HEK293 (cell line): ENCODE measurements around the gene STEEP1.
A peak's percentile ranks its signal among the peaks of the same experiment; 100 is the strongest.

Source experiments
- CTCF ChIA-PET: fragments of 350-600 bp; formaldehyde crosslinking; extraction: SDS; loops from one replicate; lab custom pipeline; 2021; ENCODE audit warnings: antibody characterized with exemption; lab: Yijun Ruan, JAX
- POLR2A ChIA-PET: fragments of 300-600 bp; formaldehyde crosslinking; extraction: SDS; loops from one replicate; lab custom pipeline; 2020; ENCODE audit warnings: antibody characterized with exemption, inconsistent platforms; lab: Yijun Ruan, JAX
- H3K27ac ChIP-seq: fragments of 200-500 bp; sonication (Bioruptor generic); 2 replicates; pipeline ENCODE4 v1.5.1; 2014; ENCODE audit warnings: low read depth, low read length, control low read depth, inconsistent platforms; ENCODE audit errors: extremely low read depth
- H3K36me3 ChIP-seq, 2 experiments: fragments of 200-500 bp in 1 of 2; sonication (Bioruptor generic) in 1 of 2; 1 replicate in 1 of 2; 2 replicates in 1 of 2; pipeline ENCODE4 v1.5.1; 2014 to 2017; ENCODE audit warnings: inconsistent platforms in 2 of 2, low read length in 2 of 2; ENCODE audit not compliant: control insufficient read depth in 2 of 2, insufficient read depth in 1 of 2
- H3K4me1 ChIP-seq: fragments of 200-500 bp; sonication (Bioruptor generic); 2 replicates; pipeline ENCODE4 v1.5.1; 2014; ENCODE audit warnings: mild to moderate bottlenecking, low read length, inconsistent platforms; ENCODE audit not compliant: control insufficient read depth, insufficient read depth
- H3K4me3 ChIP-seq: 2 replicates; pipeline ENCODE4 v1.5.1; 2011; ENCODE audit warnings: low read depth, mild to moderate bottlenecking, control low read depth, low read length, moderate library complexity
- H3K9me3 ChIP-seq: fragments of 200-500 bp; sonication (Bioruptor generic); 2 replicates; pipeline ENCODE4 v1.5.1; 2014; ENCODE audit warnings: low read depth, low read length, inconsistent platforms; ENCODE audit not compliant: control insufficient read depth, insufficient read depth
- BCL6B ChIP-seq: fragments of 450-650 bp; formaldehyde crosslinking; IDR thresholded peaks from 2 replicates; pipeline ENCODE4 v1.5.1; 2017; ENCODE audit warnings: missing biosample characterization, missing genetic modification characterization
- SCRT2 ChIP-seq: fragments of 450-650 bp; formaldehyde crosslinking; IDR thresholded peaks from 2 replicates; pipeline ENCODE4 v1.5.1; 2016; ENCODE audit warnings: missing biosample characterization, missing genetic modification characterization
- ZBTB1 ChIP-seq: fragments of 450-650 bp; formaldehyde crosslinking; IDR thresholded peaks from 2 replicates; pipeline ENCODE4 v1.5.1; 2016; ENCODE audit warnings: missing biosample characterization, missing genetic modification characterization
- ZBTB11 ChIP-seq: fragments of 450-650 bp; formaldehyde crosslinking; conservative IDR thresholded peaks from 2 replicates; pipeline ENCODE4 v1.5.1; 2016; ENCODE audit warnings: low read depth, missing biosample characterization, missing genetic modification characterization
- ZBTB17 ChIP-seq: fragments of 450-650 bp; formaldehyde crosslinking; IDR thresholded peaks from 2 replicates; pipeline ENCODE4 v1.5.1; 2016; ENCODE audit warnings: missing biosample characterization, missing genetic modification characterization
- ZBTB20 ChIP-seq: fragments of 450-650 bp; formaldehyde crosslinking; IDR thresholded peaks from 2 replicates; pipeline ENCODE4 v1.5.1; 2016; ENCODE audit warnings: missing biosample characterization, missing genetic modification characterization
- ZBTB48 ChIP-seq: fragments of 450-650 bp; formaldehyde crosslinking; IDR thresholded peaks from 2 replicates; pipeline ENCODE4 v1.5.1; 2016; ENCODE audit warnings: missing biosample characterization, missing genetic modification characterization
- ZFHX2 ChIP-seq: fragments of 450-650 bp; formaldehyde crosslinking; conservative IDR thresholded peaks from 2 replicates; pipeline ENCODE4 v1.5.1; 2016; ENCODE audit warnings: missing biosample characterization, missing genetic modification characterization
- ZFP69B ChIP-seq: fragments of 450-650 bp; formaldehyde crosslinking; IDR thresholded peaks from 2 replicates; pipeline ENCODE4 v1.5.1; 2016; ENCODE audit warnings: missing biosample characterization, missing genetic modification characterization
- ZNF140 ChIP-seq: fragments of 450-650 bp; formaldehyde crosslinking; IDR thresholded peaks from 2 replicates; pipeline ENCODE4 v1.5.1; 2016; ENCODE audit warnings: missing biosample characterization, missing genetic modification characterization
- ZNF16 ChIP-seq: fragments of 450-650 bp; formaldehyde crosslinking; IDR thresholded peaks from 2 replicates; pipeline ENCODE4 v1.5.1; 2016; ENCODE audit warnings: low read depth, missing biosample characterization, missing genetic modification characterization
- ZNF211 ChIP-seq: fragments of 450-650 bp; formaldehyde crosslinking; IDR thresholded peaks from 2 replicates; pipeline ENCODE4 v1.5.1; 2016; ENCODE audit warnings: low read depth, missing biosample characterization, missing genetic modification characterization
- ZNF221 ChIP-seq: fragments of 450-650 bp; formaldehyde crosslinking; IDR thresholded peaks from 2 replicates; pipeline ENCODE4 v1.5.1; 2017; ENCODE audit warnings: missing biosample characterization, missing genetic modification characterization, borderline replicate concordance
- ZNF248 ChIP-seq: fragments of 450-650 bp; formaldehyde crosslinking; IDR thresholded peaks from 2 replicates; pipeline ENCODE4 v1.5.1; 2017; ENCODE audit warnings: missing biosample characterization, missing genetic modification characterization
- ZNF362 ChIP-seq: fragments of 450-650 bp; formaldehyde crosslinking; IDR thresholded peaks from 2 replicates; pipeline ENCODE4 v1.5.1; 2016; ENCODE audit warnings: missing biosample characterization, missing genetic modification characterization
- ZNF391 ChIP-seq: fragments of 450-650 bp; formaldehyde crosslinking; IDR thresholded peaks from 2 replicates; pipeline ENCODE4 v1.5.1; 2016; ENCODE audit warnings: low read depth, missing biosample characterization, missing genetic modification characterization, borderline replicate concordance
- ZNF488 ChIP-seq: fragments of 450-650 bp; formaldehyde crosslinking; IDR thresholded peaks from 2 replicates; pipeline ENCODE4 v1.5.1; 2016; ENCODE audit warnings: missing biosample characterization, missing genetic modification characterization
- ZNF501 ChIP-seq: fragments of 450-650 bp; formaldehyde crosslinking; IDR thresholded peaks from 2 replicates; pipeline ENCODE4 v1.5.1; 2016; ENCODE audit warnings: missing biosample characterization, missing genetic modification characterization
- ZNF510 ChIP-seq: fragments of 450-650 bp; formaldehyde crosslinking; IDR thresholded peaks from 2 replicates; pipeline ENCODE4 v1.5.1; 2018; ENCODE audit warnings: mild to moderate bottlenecking, missing genetic modification characterization, missing biosample characterization; ENCODE audit not compliant: insufficient replicate concordance
- ZNF529 ChIP-seq: fragments of 450-650 bp; formaldehyde crosslinking; IDR thresholded peaks from 2 replicates; pipeline ENCODE4 v1.5.1; 2017; ENCODE audit warnings: missing genetic modification characterization, missing biosample characterization; ENCODE audit not compliant: insufficient replicate concordance
- ZNF558 ChIP-seq: fragments of 450-650 bp; formaldehyde crosslinking; IDR thresholded peaks from 2 replicates; pipeline ENCODE4 v1.5.1; 2016; ENCODE audit warnings: missing biosample characterization, missing genetic modification characterization
- ZNF629 ChIP-seq: fragments of 450-650 bp; formaldehyde crosslinking; IDR thresholded peaks from 2 replicates; pipeline ENCODE4 v1.5.1; 2017; ENCODE audit warnings: missing biosample characterization, missing genetic modification characterization
- ZNF704 ChIP-seq: fragments of 450-650 bp; formaldehyde crosslinking; IDR thresholded peaks from 2 replicates; pipeline ENCODE4 v1.5.1; 2016; ENCODE audit warnings: missing biosample characterization, missing genetic modification characterization
- ZNF791 ChIP-seq: fragments of 450-650 bp; formaldehyde crosslinking; IDR thresholded peaks from 2 replicates; pipeline ENCODE4 v1.5.1; 2016; ENCODE audit warnings: missing biosample characterization, missing genetic modification characterization

STEEP1 gene

GRCh38 chrX:119614776-119615175 lies 49.6 kb upstream of the STEEP1 start:
- ChIA-PET CTCF (interaction anchor here (0.6 kb wide), 3 partner anchors 9 to 114 kb away, joined by 3 to 8 read pairs (median 3); no protein-coding TSS in a partner anchor), POLR2A (no interaction called here)
- Histone ChIP-seq H3K4me3 (no peak overlapping the region), H3K9me3 (no peaks in the 10 kb centered on the region), H3K4me1 (no peaks in the 10 kb centered on the region), H3K27ac (no peak overlapping the region), H3K36me3 (no peaks in the 10 kb centered on the region)
- no peak for TF ChIP-seq ZNF211 (tag by site-specific recombination)
- no peak for TF ChIP-seq ZNF704
- no peak for TF ChIP-seq ZBTB1 (tag by site-specific recombination)
- TF ChIP-seq ZNF501 = no peak
- no peak for TF ChIP-seq ZNF16 (tag by site-specific recombination)
- TF ChIP-seq BCL6B (tag by site-specific recombination) = no peak

- Histone ChIP-seq H3K36me3 (peaks cover 0 to 13% of the 10 kb centered on the region in 2 experiments; a peak in 1 of 3 replicates), H3K4me1 (no peaks in the 10 kb centered on the region), H3K4me3 (no peak overlapping the region), H3K9me3 (no peaks in the 10 kb centered on the region), H3K27ac (no peak overlapping the region; the same call in 1 of the 2 replicates)
- ChIA-PET POLR2A (interaction anchor here (1.2 to 2.7 kb wide), 2 partner anchors 18 to 151 kb away, joined by 3 to 19 read pairs; partner anchors contain the start of gene SOWAHD), CTCF (no interaction called here)
- no peak for TF ChIP-seq ZNF248 (tag by site-specific recombination)
- TF ChIP-seq ZNF488 (tag by site-specific recombination) = no peak
- TF ChIP-seq ZBTB48 = no peak
- no peak for TF ChIP-seq ZNF791
- no peak for TF ChIP-seq ZFHX2 (tag by site-specific recombination)
- TF ChIP-seq ZBTB11 (tag by site-specific recombination) = no peak
- TF ChIP-seq ZNF391 (tag by site-specific recombination) = no peak
Measured at GRCh38 chrX:119607018-119607389, 41.8 kb upstream of the STEEP1 start.

GRCh38 chrX:119606280-119607017 lies 41.2 kb upstream of the STEEP1 start, which contains the start of gene NKRF:
Gene NKRF, minus strand, starts transcription at chrX:119606424.
- H3K36me3 ChIP-seq = peaks cover 4 to 13% of the 10 kb centered on the region in 2 experiments; a peak in 2 of 3 replicates
- peak within 1 kb of the TSS; percentile 86 for H3K27ac ChIP-seq
- H3K4me3 ChIP-seq = peak within 1 kb of the TSS; percentile 69
- H3K4me1 ChIP-seq = no peaks in the 10 kb centered on the region
- no peaks in the 10 kb centered on the region for H3K9me3 ChIP-seq
- ChIA-PET CTCF (interaction anchor here (1.3 kb wide), 1 partner anchor 123 kb away, joined by 9 read pairs; no protein-coding TSS in a partner anchor), POLR2A (interaction anchor here (0.7 to 2.7 kb wide), 10 partner anchors 18 to 265 kb away, joined by 3 to 19 read pairs (median 3); partner anchors contain the start of genes RPL39, SOWAHD and UBE2A)
- TF ChIP-seq ZFP69B (tag by site-specific recombination) = no peak
- no peak for TF ChIP-seq ZNF221 (tag by site-specific recombination)
- TF ChIP-seq ZNF510 (tag by site-specific recombination) = no peak
- TF ChIP-seq SCRT2 = no peak
- no peak for TF ChIP-seq ZNF529 (tag by site-specific recombination)
- no peak for TF ChIP-seq ZNF140 (tag by site-specific recombination)
- peak; percentile 95 for TF ChIP-seq ZNF362 (tag by site-specific recombination)
- TF ChIP-seq ZNF629 (tag by site-specific recombination) = peak; percentile 98
- no peak for TF ChIP-seq ZBTB20 (tag by site-specific recombination)
- no peak; the same call in none of the 2 replicates for TF ChIP-seq ZBTB17 (tag by site-specific recombination)
- TF ChIP-seq ZNF558 = no peak
